IPS-20b (cell line): Measurements from ENCODE around the gene SH2D5.
"Not testable (repeated sequence)": the region's sequence is repeated elsewhere in the genome, so short reads cannot be mapped to it uniquely, and the experiment has no call there.

Experiments
- H3K27ac ChIP-seq: one replicate; pipeline ENCODE4 v1.5.1; 2013; ENCODE audit warnings: low read length
- H3K27me3 ChIP-seq: 2 replicates; pipeline ENCODE4 v1.6.1; 2013; ENCODE audit warnings: mild to moderate bottlenecking, low read length, inconsistent platforms; ENCODE audit not compliant: insufficient read depth
- H3K36me3 ChIP-seq: 2 replicates; pipeline ENCODE4 v1.6.1; 2013; ENCODE audit warnings: low read depth, mild to moderate bottlenecking, inconsistent platforms, low read length, moderate library complexity; ENCODE audit not compliant: insufficient read depth
- H3K4me1 ChIP-seq: 2 replicates; pipeline ENCODE4 v1.6.1; 2013; ENCODE audit warnings: mild to moderate bottlenecking, control low read depth, inconsistent platforms, low read length, moderate library complexity; ENCODE audit not compliant: insufficient read depth
- H3K4me3 ChIP-seq: 2 replicates; pipeline ENCODE4 v1.5.1; 2013; ENCODE audit warnings: mild to moderate bottlenecking, low read length, inconsistent platforms
- H3K9ac ChIP-seq: 2 replicates; pipeline ENCODE4 v1.6.1; 2013; ENCODE audit warnings: low read depth, mild to moderate bottlenecking, inconsistent platforms, low read length, moderate library complexity
- H3K9me3 ChIP-seq: 2 replicates; pipeline ENCODE4 v1.6.1; 2013; ENCODE audit warnings: mild to moderate bottlenecking, low read depth, low read length, inconsistent platforms; ENCODE audit not compliant: insufficient read depth

SH2D5 gene

GRCh38 chr1:20683614-20684013 is 48.9 kb downstream of the SH2D5 start:
- Histone ChIP-seq H3K9ac (no peak overlapping the region), H3K36me3 (0 out of 2 replicates have a peak, but pooled peaks cover 1% of the 10 kb centered on the region), H3K27me3 (no peaks in the 10 kb centered on the region), H3K9me3 (no peaks in the 10 kb centered on the region), H3K4me3 (no peak overlapping the region), H3K4me1 (no peaks in the 10 kb centered on the region), H3K27ac (no peak overlapping the region)

DNA sequence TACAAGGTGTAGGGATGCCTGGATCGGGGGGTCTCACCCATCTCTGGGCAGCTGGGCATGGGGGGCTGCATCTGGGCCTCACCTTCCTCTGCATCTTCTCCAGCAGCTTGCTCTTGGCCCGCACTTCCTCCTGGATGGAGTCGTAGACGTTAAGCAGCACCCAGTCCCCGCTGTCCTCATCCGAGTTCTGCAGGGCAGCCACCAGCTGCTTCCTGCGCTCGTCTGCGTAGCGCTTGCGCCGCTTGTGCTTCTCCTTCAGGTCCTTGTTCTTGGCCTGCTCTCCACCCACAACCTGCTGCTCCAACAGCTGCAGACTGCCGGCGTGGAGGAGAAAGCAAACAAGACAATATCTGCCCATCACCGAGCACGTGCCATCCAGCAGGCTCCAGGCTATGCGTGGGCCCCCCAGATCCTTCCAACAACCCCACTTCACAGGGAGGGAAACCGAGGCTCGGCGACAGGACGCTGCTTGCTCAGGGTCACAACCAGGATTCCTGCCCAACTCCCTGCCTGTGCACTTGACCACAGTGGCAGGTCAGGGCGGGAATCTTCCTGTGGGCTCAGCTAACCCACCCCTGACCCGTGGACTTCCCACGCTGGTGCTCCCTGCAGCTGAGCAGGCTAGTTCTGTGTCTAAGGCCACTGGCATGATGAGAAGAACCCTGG is 49.8 kb downstream of the SH2D5 start:
- Histone ChIP-seq H3K27me3 (no peaks in the 10 kb centered on the region), H3K4me1 (no peaks in the 10 kb centered on the region), H3K9me3 (no peaks in the 10 kb centered on the region), H3K9ac (no peak overlapping the region), H3K4me3 (no peak overlapping the region), H3K27ac (no peak overlapping the region), H3K36me3 (0 out of 2 replicates have a peak, but pooled peaks cover 4% of the 10 kb centered on the region)

DNA sequence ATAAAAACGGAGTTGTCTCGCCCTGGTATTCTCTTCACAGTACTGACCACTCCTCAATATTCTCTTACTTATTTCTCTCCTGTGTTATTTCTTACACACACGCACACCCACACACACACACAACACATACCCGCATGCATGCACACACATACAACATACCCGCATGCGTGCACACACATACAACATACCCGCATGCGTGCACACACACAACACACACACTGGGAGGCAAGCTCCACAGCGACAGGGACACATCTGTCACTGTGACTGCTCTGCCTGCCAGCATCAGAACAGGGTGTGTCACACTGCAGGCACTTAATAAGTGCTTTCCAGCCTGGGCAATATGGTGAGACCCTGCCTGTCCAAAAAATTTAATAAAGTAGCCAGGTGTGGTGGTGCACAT is 50.5 kb downstream of the SH2D5 start:
- no peaks in the 10 kb centered on the region for H3K9me3 ChIP-seq
- H3K4me3 ChIP-seq: no peak overlapping the region
- no peaks in the 10 kb centered on the region for H3K27me3 ChIP-seq
- H3K4me1 ChIP-seq: no peaks in the 10 kb centered on the region
- H3K27ac ChIP-seq: no peak overlapping the region
- no peak overlapping the region for H3K9ac ChIP-seq
- peaks cover 4% of the 10 kb centered on the region; the same call in 1 of the 2 replicates for H3K36me3 ChIP-seq

- peaks cover 4% of the 10 kb centered on the region; the same call in 1 of the 2 replicates for H3K36me3 ChIP-seq
- no peak overlapping the region for H3K27ac ChIP-seq
- no peaks in the 10 kb centered on the region for H3K9me3 ChIP-seq
- H3K27me3 ChIP-seq: no peaks in the 10 kb centered on the region
- no peak overlapping the region for H3K9ac ChIP-seq
- no peak overlapping the region for H3K4me3 ChIP-seq
- no peaks in the 10 kb centered on the region for H3K4me1 ChIP-seq
Observed at GRCh38 chr1:20680269-20680668, 52.2 kb downstream of the SH2D5 start.

DNA sequence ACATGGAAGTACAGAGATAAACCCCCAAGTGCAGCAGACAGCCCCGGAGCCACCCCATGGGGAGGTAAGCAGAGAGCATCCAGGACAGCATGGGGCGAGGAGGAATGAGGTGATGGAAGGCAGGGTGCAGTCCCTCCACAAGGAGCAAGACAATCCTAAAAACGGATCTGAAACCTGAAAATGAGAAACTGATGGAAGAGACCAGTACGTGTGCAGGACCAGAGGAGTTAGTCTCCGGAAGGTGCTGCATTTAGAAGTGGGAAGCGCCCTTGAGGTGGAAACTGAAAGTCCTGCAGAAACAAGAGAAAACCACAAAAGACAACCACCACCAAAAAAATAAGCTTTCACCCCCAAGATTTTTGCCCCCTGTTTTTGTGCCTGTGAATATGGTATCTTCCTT is 53.9 kb downstream of the SH2D5 start:
- no peak overlapping the region for H3K4me3 ChIP-seq
- no peaks in the 10 kb centered on the region for H3K9me3 ChIP-seq
- H3K4me1 ChIP-seq: no peaks in the 10 kb centered on the region
- H3K36me3 ChIP-seq: peaks cover 4% of the 10 kb centered on the region; the same call in 1 of the 2 replicates
- H3K27me3 ChIP-seq: no peaks in the 10 kb centered on the region
- H3K9ac ChIP-seq: no peak overlapping the region
- H3K27ac ChIP-seq: no peak overlapping the region

- H3K9ac ChIP-seq, H3K9me3 ChIP-seq, H3K27me3 ChIP-seq, H3K36me3 ChIP-seq, H3K4me3 ChIP-seq, H3K4me1 ChIP-seq, H3K27ac ChIP-seq: not testable (repeated sequence)
Observed at GRCh38 chr1:20673626-20674025, 58.9 kb downstream of the SH2D5 start.

- H3K4me1 ChIP-seq: no peaks in the 10 kb centered on the region
- H3K4me3 ChIP-seq: no peak overlapping the region
- no peak overlapping the region for H3K27ac ChIP-seq
- peaks cover 6% of the 10 kb centered on the region; the same call in 1 of the 2 replicates for H3K36me3 ChIP-seq
- no peaks in the 10 kb centered on the region for H3K27me3 ChIP-seq
- no peak overlapping the region for H3K9ac ChIP-seq
- H3K9me3 ChIP-seq: no peaks in the 10 kb centered on the region
Observed at GRCh38 chr1:20672265-20672632, 60.3 kb downstream of the SH2D5 start.

DNA sequence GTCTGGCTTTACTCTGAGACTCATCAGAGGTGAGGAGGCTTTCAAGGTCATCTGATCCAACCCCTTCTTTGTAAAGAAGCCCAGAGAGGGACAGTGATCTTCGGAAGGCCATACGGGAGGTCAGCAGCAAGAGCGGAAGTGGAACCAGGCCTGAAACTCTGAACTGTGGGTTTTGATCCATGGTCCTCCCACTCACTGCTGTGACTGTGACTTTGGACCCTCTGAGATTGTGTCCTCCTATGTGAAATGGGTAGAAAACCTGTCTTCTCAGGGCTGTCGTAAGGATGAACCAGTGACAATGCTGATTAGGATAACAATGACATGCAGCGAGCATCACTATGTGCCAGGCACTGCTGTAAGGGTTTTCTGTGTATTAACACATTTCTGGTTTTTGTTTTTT is 61.6 kb downstream of the SH2D5 start:
- Histone ChIP-seq H3K27ac (no peak overlapping the region), H3K4me3 (no peak overlapping the region), H3K9me3 (no peaks in the 10 kb centered on the region), H3K9ac (no peak overlapping the region), H3K27me3 (no peaks in the 10 kb centered on the region), H3K36me3 (0 out of 2 replicates have a peak, but pooled peaks cover 6% of the 10 kb centered on the region), H3K4me1 (no peaks in the 10 kb centered on the region)
